T-helper 2 cell treated with Interferon-gamma antibody and Interleukin-4, amounts not matched to agents 5 μg/mL and 100 μg/mL, for 36 hours (primary cell): Measurements from ENCODE around the gene GPR171.
A peak's percentile ranks its signal among the peaks of the same experiment; 100 is the strongest.
"Not testable (repeated sequence)": the region's sequence is repeated elsewhere in the genome, so short reads cannot be mapped to it uniquely, and the experiment has no call there.

Experiments
- DNase-seq: peaks from one replicate; pipeline ENCODE4 v3.0.0; 2021; ENCODE audit warnings: low spot score
- H3K27ac Mint-ChIP-seq: one replicate; pipeline ENCODE4 v1.8.0; 2021; ENCODE audit warnings: mild to moderate bottlenecking, mixed read lengths
- H3K27me3 Mint-ChIP-seq: one replicate; pipeline ENCODE4 v1.8.0; 2021; ENCODE audit warnings: low read depth, mixed read lengths
- H3K36me3 Mint-ChIP-seq: one replicate; pipeline ENCODE4 v1.8.0; 2021; ENCODE audit warnings: low read depth, mixed read lengths
- H3K4me1 Mint-ChIP-seq: one replicate; pipeline ENCODE4 v1.8.0; 2021; ENCODE audit warnings: low read depth, mixed read lengths
- H3K4me3 Mint-ChIP-seq: one replicate; pipeline ENCODE4 v1.8.0; 2022; ENCODE audit warnings: mild to moderate bottlenecking, moderate library complexity, mixed read lengths
- H3K9me3 Mint-ChIP-seq: one replicate; pipeline ENCODE4 v1.8.0; 2021; ENCODE audit warnings: mixed read lengths

GPR171 gene

DNA sequence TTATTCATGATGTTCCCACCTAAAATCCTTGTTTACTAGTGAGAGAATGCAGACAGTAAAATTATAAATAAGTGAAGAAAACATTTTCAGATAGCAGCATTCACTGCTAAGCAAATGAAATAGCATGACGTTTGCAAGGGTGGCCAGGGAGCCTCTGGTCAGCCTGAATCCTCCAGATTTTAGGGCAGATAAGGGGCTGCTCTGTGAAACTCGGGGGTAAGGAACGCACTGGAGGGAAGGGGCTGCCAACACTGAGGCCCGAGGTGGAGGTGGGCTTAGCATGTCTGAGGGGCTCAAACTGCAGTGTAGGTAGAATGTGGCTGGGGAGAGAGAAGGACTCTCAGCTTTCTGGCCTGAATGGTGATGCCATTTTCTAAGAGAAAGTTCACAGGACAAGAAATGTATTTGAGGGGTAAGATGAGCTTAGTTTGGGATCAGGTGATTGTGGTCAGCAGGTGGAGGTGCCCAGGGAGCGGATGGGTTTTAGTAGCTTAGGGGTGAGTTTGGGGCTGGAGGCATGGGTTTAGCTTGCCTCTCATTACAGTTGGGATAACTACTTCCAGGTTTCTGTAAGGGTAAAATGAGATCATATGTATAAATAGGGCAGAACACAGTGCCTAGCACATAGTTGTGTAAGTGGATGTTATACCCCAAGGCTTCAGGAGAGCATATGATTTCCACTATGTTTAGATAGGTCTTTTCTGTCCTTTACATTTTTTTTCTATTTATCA, 20.5 kb downstream of the GPR171 start:
- Mint-ChIP-seq H3K4me1 (peaks cover 41% of the 10 kb centered on the region), H3K27ac (peak overlapping the region; percentile 16)

DNA sequence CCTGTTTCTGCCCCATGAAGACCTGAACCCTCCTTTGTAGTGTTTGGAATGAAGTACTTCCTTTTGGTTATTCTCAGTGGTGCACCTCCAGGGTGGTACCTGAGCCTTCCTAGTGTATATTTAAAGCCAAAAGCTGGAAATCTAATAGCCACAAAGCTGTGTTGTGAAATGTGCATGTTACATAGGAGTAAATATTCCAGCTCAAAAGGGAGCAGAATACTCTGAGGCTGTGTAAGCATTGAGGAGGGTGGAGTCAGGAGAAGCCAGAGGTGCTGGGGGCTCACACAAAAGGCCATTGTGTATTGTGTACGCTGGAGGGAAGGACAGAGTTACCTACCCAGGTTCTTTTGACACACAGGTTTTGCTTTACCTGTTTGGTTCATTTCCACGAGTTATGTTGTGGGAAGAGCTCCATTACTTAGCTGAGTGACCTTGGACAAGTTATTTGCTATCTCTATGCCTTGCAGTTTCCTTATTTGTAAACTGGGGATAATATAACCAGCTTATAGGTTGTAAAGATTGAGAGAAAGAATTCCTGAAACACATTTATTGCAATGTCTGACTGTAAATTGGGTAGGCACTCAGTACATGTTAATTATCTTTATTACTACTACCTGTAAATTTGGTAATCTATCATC, 24.7 kb downstream of the GPR171 start:
- H3K27ac Mint-ChIP-seq: no peak overlapping the region
- H3K4me3 Mint-ChIP-seq: no peak overlapping the region
- no peak for DNase-seq
- H3K4me1 Mint-ChIP-seq: peaks cover 25% of the 10 kb centered on the region
- H3K9me3 Mint-ChIP-seq: no peaks in the 10 kb centered on the region
- no peaks in the 10 kb centered on the region for H3K36me3 Mint-ChIP-seq
- no peaks in the 10 kb centered on the region for H3K27me3 Mint-ChIP-seq

More for the DNA sequence above, 20.5 kb downstream of the GPR171 start:
- Mint-ChIP-seq H3K4me3 (peak overlapping the region; percentile 6), H3K36me3 (no peaks in the 10 kb centered on the region), H3K27me3 (no peaks in the 10 kb centered on the region), H3K9me3 (no peaks in the 10 kb centered on the region)
- no peak for DNase-seq

GRCh38 chr3:151175952-151176351, 27.1 kb downstream of the GPR171 start:
- Mint-ChIP-seq H3K4me3 (no peak overlapping the region), H3K27ac (no peak overlapping the region), H3K36me3 (no peaks in the 10 kb centered on the region), H3K9me3 (no peaks in the 10 kb centered on the region), H3K27me3 (no peaks in the 10 kb centered on the region), H3K4me1 (peaks cover 35% of the 10 kb centered on the region)
- no peak for DNase-seq

DNA sequence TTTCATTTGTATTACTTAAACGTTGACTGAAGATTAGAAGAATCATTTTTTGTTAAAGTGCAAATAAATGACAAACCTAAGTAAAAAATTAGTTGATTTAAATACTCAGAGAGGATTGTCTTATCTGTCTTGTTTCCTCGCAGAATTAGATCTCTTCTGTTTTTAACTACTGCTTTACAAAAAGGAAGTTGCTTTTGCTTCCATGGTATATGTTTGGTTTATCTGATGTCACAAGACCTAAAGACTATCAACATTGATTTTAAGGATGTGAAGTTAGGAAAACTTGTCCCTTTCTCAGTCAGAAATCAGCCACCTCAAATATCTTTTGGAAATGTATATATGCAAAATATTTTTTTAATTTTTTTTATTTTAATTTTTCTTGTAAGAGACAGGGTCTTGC, 28.7 kb downstream of the GPR171 start:
- H3K9me3 Mint-ChIP-seq: no peaks in the 10 kb centered on the region
- no peak overlapping the region for H3K27ac Mint-ChIP-seq
- no peaks in the 10 kb centered on the region for H3K36me3 Mint-ChIP-seq
- DNase-seq: no peak
- no peak overlapping the region for H3K4me3 Mint-ChIP-seq
- no peaks in the 10 kb centered on the region for H3K27me3 Mint-ChIP-seq
- peaks cover 44% of the 10 kb centered on the region for H3K4me1 Mint-ChIP-seq

- Mint-ChIP-seq H3K9me3 (no peaks in the 10 kb centered on the region), H3K4me3 (peak overlapping the region; percentile 69), H3K27ac (peak overlapping the region; percentile 83), H3K4me1 (peaks cover 51% of the 10 kb centered on the region), H3K36me3 (no peaks in the 10 kb centered on the region), H3K27me3 (no peaks in the 10 kb centered on the region)
- peak; percentile 53 for DNase-seq
Observed at GRCh38 chr3:151171145-151171757, 31.8 kb downstream of the GPR171 start.

- H3K27me3 Mint-ChIP-seq, H3K9me3 Mint-ChIP-seq, H3K36me3 Mint-ChIP-seq: not testable (repeated sequence)
- peak; percentile 64 for DNase-seq
- Mint-ChIP-seq H3K27ac (peak overlapping the region; percentile 83), H3K4me3 (peak overlapping the region; percentile 69), H3K4me1 (peaks cover 52% of the 10 kb centered on the region)
Observed at GRCh38 chr3:151169948-151170679, 32.9 kb downstream of the GPR171 start.

GRCh38 chr3:151169262-151169947, 33.6 kb downstream of the GPR171 start:
- H3K27me3 Mint-ChIP-seq: no peaks in the 10 kb centered on the region
- H3K4me3 Mint-ChIP-seq: peak overlapping the region; percentile 40
- H3K27ac Mint-ChIP-seq: peak overlapping the region; percentile 83
- peaks cover 51% of the 10 kb centered on the region for H3K4me1 Mint-ChIP-seq
- H3K36me3 Mint-ChIP-seq: no peaks in the 10 kb centered on the region
- H3K9me3 Mint-ChIP-seq: no peaks in the 10 kb centered on the region
- no peak for DNase-seq

GRCh38 chr3:151168269-151169094, 34.5 kb downstream of the GPR171 start:
- Mint-ChIP-seq H3K4me3 (no peak overlapping the region), H3K27ac (no peak overlapping the region), H3K36me3 (no peaks in the 10 kb centered on the region), H3K27me3 (no peaks in the 10 kb centered on the region), H3K4me1 (peaks cover 43% of the 10 kb centered on the region), H3K9me3 (no peaks in the 10 kb centered on the region)
- DNase-seq: peak; percentile 63

DNA sequence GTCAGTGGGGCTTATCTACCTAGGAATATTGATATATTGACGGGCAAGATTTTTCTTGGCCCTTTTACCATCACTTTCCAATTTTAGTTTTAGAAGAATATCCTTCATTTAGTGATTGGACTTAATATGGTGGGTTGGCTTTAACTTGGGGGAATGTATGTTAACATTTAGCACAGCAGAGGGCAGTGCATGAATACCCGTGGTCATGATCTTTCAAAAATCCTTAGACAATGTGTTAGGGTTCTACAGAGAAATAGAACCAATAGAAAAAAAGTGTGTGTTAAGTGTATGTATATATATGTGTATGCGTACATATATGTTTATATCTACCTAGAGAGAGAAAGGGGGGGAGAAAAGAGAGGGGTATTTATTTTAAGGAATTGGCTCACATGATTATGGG, 36.9 kb downstream of the GPR171 start:
- Mint-ChIP-seq H3K36me3 (no peaks in the 10 kb centered on the region), H3K4me3 (no peak overlapping the region), H3K9me3 (no peaks in the 10 kb centered on the region), H3K4me1 (peaks cover 23% of the 10 kb centered on the region), H3K27ac (no peak overlapping the region), H3K27me3 (no peaks in the 10 kb centered on the region)
- no peak for DNase-seq

GRCh38 chr3:151165226-151165625, 37.8 kb downstream of the GPR171 start:
- H3K27ac Mint-ChIP-seq: no peak overlapping the region
- H3K27me3 Mint-ChIP-seq: no peaks in the 10 kb centered on the region
- H3K4me3 Mint-ChIP-seq: no peak overlapping the region
- H3K9me3 Mint-ChIP-seq: no peaks in the 10 kb centered on the region
- peaks cover 14% of the 10 kb centered on the region for H3K4me1 Mint-ChIP-seq
- no peak for DNase-seq
- H3K36me3 Mint-ChIP-seq: no peaks in the 10 kb centered on the region

DNA sequence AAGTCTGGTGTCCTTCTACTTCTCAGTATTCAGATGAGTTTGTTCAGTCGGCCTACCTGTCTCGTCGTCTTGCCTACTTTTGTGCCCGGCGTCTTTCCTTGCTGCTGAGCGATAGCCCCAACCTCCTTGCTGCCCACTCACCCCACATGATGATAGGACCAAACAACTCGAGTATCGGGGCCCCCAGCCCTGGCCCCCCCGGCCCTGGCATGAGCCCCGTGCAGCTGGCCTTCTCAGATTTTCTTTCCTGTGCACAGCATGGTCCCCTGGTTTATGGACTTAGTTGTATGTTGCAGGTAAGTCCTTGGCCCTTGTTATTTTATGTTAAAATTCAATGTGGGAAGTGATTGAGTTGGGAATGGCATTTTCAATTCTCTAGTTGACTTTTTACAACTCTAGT, 43.2 kb downstream of the GPR171 start:
- DNase-seq: no peak
- H3K36me3 Mint-ChIP-seq: no peaks in the 10 kb centered on the region
- no peaks in the 10 kb centered on the region for H3K9me3 Mint-ChIP-seq
- H3K4me3 Mint-ChIP-seq: no peak overlapping the region
- peaks cover 3% of the 10 kb centered on the region for H3K4me1 Mint-ChIP-seq
- no peaks in the 10 kb centered on the region for H3K27me3 Mint-ChIP-seq
- H3K27ac Mint-ChIP-seq: no peak overlapping the region

- H3K4me3 Mint-ChIP-seq: no peak overlapping the region
- H3K36me3 Mint-ChIP-seq: no peaks in the 10 kb centered on the region
- H3K27ac Mint-ChIP-seq: no peak overlapping the region
- H3K4me1 Mint-ChIP-seq: peaks cover 3% of the 10 kb centered on the region
- DNase-seq: no peak
- H3K9me3 Mint-ChIP-seq: no peaks in the 10 kb centered on the region
- no peaks in the 10 kb centered on the region for H3K27me3 Mint-ChIP-seq
Observed at GRCh38 chr3:151156618-151157216, 46.3 kb downstream of the GPR171 start.
